ENCODE results near the gene NELL1.

DNA sequence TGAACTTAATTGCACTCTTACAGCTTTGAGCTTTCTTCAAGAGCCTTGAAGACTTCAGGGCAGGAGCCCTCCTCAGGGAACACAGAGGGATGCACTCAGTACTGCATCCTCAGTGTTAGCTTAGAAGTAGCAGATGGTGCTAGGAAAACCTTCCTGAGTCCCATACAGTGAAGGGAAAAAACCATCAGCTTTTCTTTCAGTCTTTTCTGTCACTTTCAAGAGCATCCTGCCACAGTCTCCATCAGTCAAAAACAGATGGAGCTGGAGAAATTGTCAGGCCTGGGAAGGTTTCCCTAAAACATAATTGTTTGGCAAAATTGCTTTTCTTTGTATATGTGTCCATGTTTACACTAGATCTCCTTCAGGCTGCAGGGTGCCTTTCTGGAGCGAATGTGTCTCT is 384.1 kb downstream of the NELL1 start:
- TF ChIP-seq CTCF (conservative IDR thresholded peaks at IDR 0.05; ENCODE audit: low read depth in 2 of 2) (no peak), EZH2 (IDR thresholded peaks at IDR 0.05; ENCODE audit: low read depth, unreplicated experiment) (no peak), CREB1 (CRISPR knock-in tag; IDR thresholded peaks at IDR 0.05; ENCODE audit: low read depth) (no peak), POLR2AphosphoS5 (IDR thresholded peaks at IDR 0.05; ENCODE audit: low read depth) (no peak), ZNF331 (CRISPR knock-in tag; IDR thresholded peaks at IDR 0.05; ENCODE audit: low read depth) (no peak)

All from GM23338 (cell line).